Stimulated activated CD8-positive, alpha-beta memory T cell treated with anti-CD3 and anti-CD28 coated beads, Interleukin-12 subunit alpha, Interleukin-12 subunit beta, amount 100 ng/mL, for 4 hours (primary cell): Measurements from ENCODE around the gene ZNF333.
"Not testable (repeated sequence)": the region's sequence is repeated elsewhere in the genome, so short reads cannot be mapped to it uniquely, and the experiment has no call there.

Source experiments
- DNase-seq: peaks from one replicate; pipeline ENCODE4 v3.0.0-alpha.2; 2020; ENCODE audit warnings: low read depth

ZNF333 gene

GRCh38 chr19:14699641-14700040 is 9.8 kb downstream of the ZNF333 start:
- no peak for DNase-seq

GRCh38 chr19:14700711-14701375 is 11.0 kb downstream of the ZNF333 start:
- no peak for DNase-seq

- DNase-seq: no peak
Observed at GRCh38 chr19:14703833-14704232, 14.0 kb downstream of the ZNF333 start.

GRCh38 chr19:14704450-14704849 is 14.6 kb downstream of the ZNF333 start:
- DNase-seq: no peak

- no peak for DNase-seq
Observed at GRCh38 chr19:14715841-14716240, 26.0 kb downstream of the ZNF333 start.

- no peak for DNase-seq
Observed at GRCh38 chr19:14718522-14719116, 28.8 kb downstream of the ZNF333 start.

GRCh38 chr19:14719162-14719561 is 29.3 kb downstream of the ZNF333 start:
- DNase-seq: no peak

- no peak for DNase-seq
Observed at GRCh38 chr19:14722127-14722526, 32.3 kb downstream of the ZNF333 start.

- DNase-seq: no peak
Observed at GRCh38 chr19:14728595-14728994, 38.7 kb downstream of the ZNF333 start.

- DNase-seq: no peak
Observed at GRCh38 chr19:14731200-14731599, 41.4 kb downstream of the ZNF333 start.

- DNase-seq: no peak
Observed at GRCh38 chr19:14732510-14732909, 42.7 kb downstream of the ZNF333 start.

- no peak for DNase-seq
Observed at GRCh38 chr19:14733574-14733973, 43.7 kb downstream of the ZNF333 start.

GRCh38 chr19:14735915-14736314 is 46.1 kb downstream of the ZNF333 start:
- no peak for DNase-seq

- no peak for DNase-seq
Observed at GRCh38 chr19:14746886-14747285, 57.0 kb downstream of the ZNF333 start.

GRCh38 chr19:14748601-14749000 is 58.8 kb downstream of the ZNF333 start:
- no peak for DNase-seq

GRCh38 chr19:14758816-14759215 is 69.0 kb downstream of the ZNF333 start:
- DNase-seq: no peak

- DNase-seq: no peak
Observed at GRCh38 chr19:14761607-14762006, 71.8 kb downstream of the ZNF333 start.

- DNase-seq: no peak
Observed at GRCh38 chr19:14762111-14762510, 72.3 kb downstream of the ZNF333 start.

- no peak for DNase-seq
Observed at GRCh38 chr19:14763497-14764145, 73.8 kb downstream of the ZNF333 start.

GRCh38 chr19:14764401-14764800 is 74.6 kb downstream of the ZNF333 start:
- DNase-seq: no peak

GRCh38 chr19:14765403-14765802 is 75.6 kb downstream of the ZNF333 start:
- not testable (repeated sequence) for DNase-seq

GRCh38 chr19:14765841-14766240 is 76.0 kb downstream of the ZNF333 start:
- not testable (repeated sequence) for DNase-seq

GRCh38 chr19:14767466-14767971 is 77.7 kb downstream of the ZNF333 start:
- no peak for DNase-seq
